ENCODE measurements around the gene PGF. TPM values are rescaled to one million over a fixed set of nuclear protein-coding genes. Genes with fewer than 3 reads are reported as not detected.
A peak's percentile ranks its signal among the peaks of the same experiment; 100 is the strongest.

PGF gene
- total and polyA plus RNA-seq, 4 experiments from 2014 or later = 0.11 to 0.13 TPM; not detected in 2

DNA sequence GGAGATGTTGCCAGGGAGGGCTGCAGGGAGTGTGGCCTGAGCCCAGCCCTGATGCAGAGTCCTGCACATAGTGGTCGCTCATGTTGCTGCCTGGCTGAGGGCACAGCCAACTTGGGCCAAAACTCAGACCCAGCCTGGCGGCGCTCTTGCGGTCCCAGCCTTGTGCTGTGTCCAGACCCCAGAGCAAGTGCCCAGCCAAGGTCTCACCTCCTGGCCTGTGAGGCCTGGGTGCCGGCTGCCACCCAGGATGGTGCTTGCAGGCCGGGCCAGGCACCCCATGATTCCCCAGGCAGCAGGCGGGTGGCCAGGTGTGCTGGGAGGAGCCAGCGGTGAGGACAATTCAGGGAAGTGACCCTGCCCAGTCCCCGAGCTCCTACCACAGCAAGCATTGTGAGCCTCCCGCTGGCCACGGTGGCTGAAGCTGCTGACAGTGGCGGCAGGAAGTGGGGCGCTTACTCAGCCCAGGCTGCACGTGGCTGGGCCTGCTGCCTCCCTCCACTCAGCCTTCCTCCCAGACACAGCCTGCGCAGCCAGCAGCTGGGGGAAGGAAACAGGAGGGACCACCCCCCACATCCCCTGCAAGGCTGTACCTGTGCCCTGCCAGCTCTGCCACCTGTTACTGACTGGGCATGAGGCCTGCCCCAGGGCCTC, 17.7 kb upstream of the PGF start:
- Histone ChIP-seq H3K4me1 (ENCODE audit: insufficient read depth, low read length) (no peaks in the 10 kb centered on the region), H3K36me3 (ENCODE audit: insufficient read depth, low read length) (no peaks in the 10 kb centered on the region), H3K27ac (ENCODE audit: low read depth, low read length) (no peak overlapping the region), H3K9me3 (ENCODE audit: control insufficient read depth in 1 of 2, low read length in 2 of 2) (no peaks in the 10 kb centered on the region), H3K27me3 (ENCODE audit: insufficient read depth, low read length) (no peaks in the 10 kb centered on the region), H3K4me3 (ENCODE audit: low read length in 2 of 2) (no peak overlapping the region)
- ChIA-PET CTCF (ENCODE audit: partially characterized antibody) (interaction anchor here (1.2 kb wide), 1 partner anchor 27 kb away, joined by 4 read pairs; no protein-coding TSS in a partner anchor), POLR2A (ENCODE audit: partially characterized antibody) (no interaction called here)
- H3K4me1 Mint-ChIP-seq = peaks cover 0 to 3% (median under 1%) of the 10 kb centered on the region in 4 donors
- DNase-seq = no peak
- H3K27ac Mint-ChIP-seq = no peak overlapping the region
- intact Hi-C loops (cut with micrococcal nuclease) = no loop called here
- no peak overlapping the region for H3K4me3 Mint-ChIP-seq
- H3K36me3 Mint-ChIP-seq = no peaks in the 10 kb centered on the region
- H3K27me3 Mint-ChIP-seq = no peaks in the 10 kb centered on the region
- no peaks in the 10 kb centered on the region for H3K9me3 Mint-ChIP-seq

DNA sequence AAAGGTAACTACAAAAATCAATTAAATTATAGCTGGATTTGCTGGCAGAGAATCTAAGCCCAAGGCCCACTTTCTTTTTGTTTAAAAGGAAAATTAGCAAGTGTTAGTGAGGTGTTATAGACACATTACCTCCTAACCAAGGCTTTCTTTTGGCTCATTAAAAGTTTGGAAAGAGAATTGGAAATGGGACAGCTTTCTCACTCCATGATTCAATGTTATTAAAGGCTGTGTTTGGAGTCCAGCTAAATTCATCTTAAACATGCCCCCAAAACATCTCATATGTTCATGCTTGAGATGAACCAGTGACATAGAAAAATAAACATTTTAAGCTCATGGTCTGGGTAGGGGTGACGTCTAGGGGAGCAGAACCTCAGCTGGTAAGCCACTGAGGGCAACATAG, 13.4 kb upstream of the PGF start:
- Mint-ChIP-seq H3K9me3 (no peaks in the 10 kb centered on the region), H3K4me3 (no peak overlapping the region), H3K27ac (no peak overlapping the region), H3K27me3 (peaks cover 0 to 6% of the 10 kb centered on the region in 2 donors), H3K4me1 (peaks cover 0 to 3% (median under 1%) of the 10 kb centered on the region in 4 donors), H3K36me3 (no peaks in the 10 kb centered on the region)
- Histone ChIP-seq H3K4me1 (ENCODE audit: insufficient read depth, low read length) (no peaks in the 10 kb centered on the region), H3K27me3 (ENCODE audit: insufficient read depth, low read length) (no peaks in the 10 kb centered on the region), H3K4me3 (ENCODE audit: low read length in 2 of 2) (no peak overlapping the region), H3K9me3 (ENCODE audit: control insufficient read depth in 1 of 2, low read length in 2 of 2) (no peaks in the 10 kb centered on the region), H3K27ac (ENCODE audit: low read depth, low read length) (no peak overlapping the region), H3K36me3 (ENCODE audit: insufficient read depth, low read length) (no peaks in the 10 kb centered on the region)
- POLR2A ChIA-PET (ENCODE audit: partially characterized antibody) = no interaction called here
- intact Hi-C loops (cut with micrococcal nuclease) = no loop called here
- DNase-seq = no peak
- CTCF ChIA-PET (ENCODE audit: partially characterized antibody) = interaction anchor here (1.0 to 1.2 kb wide), 2 partner anchors 120 to 122 kb away, joined by 3 to 4 read pairs; no protein-coding TSS in a partner anchor

DNA sequence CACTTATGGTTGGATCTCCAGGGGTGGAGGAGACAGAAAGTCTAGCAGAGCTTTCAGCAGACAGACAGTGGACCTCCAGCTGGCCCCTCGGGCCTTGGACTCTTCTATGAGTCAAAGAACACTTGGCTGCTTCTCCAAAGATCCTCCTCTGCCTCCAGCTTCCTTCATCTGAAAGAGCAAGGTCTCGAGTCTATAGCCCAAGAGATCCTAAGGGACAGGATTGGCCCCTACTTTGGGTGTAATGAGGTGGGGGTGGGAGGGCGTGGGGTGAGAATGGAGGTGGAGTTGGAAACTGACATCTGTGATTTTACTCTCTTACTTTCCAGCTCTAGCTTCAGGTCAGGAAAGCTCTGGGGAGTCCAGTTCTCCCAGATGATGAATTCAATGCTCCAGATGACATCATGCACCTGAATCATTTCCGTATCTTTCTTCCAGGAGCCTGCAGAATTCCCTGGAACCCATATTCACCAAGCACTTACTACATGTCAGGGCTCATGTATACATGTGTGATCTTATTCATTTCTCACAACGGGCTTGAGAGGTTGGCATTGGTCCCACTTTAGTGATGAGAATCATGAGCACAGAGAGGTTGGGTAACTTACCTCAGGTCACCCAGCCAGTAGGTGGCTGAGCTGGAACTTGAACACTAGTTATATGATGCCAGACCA, 10.2 kb upstream of the PGF start:
- no peaks in the 10 kb centered on the region for H3K9me3 ChIP-seq (ENCODE audit: control insufficient read depth in 1 of 2, low read length in 2 of 2)
- H3K36me3 ChIP-seq (ENCODE audit: insufficient read depth, low read length) = no peaks in the 10 kb centered on the region
- no peak overlapping the region for H3K4me3 ChIP-seq (ENCODE audit: low read length in 2 of 2)
- H3K27me3 Mint-ChIP-seq = peaks cover 0 to 7% of the 10 kb centered on the region in 2 donors
- no peak overlapping the region for H3K27ac ChIP-seq (ENCODE audit: low read depth, low read length)
- H3K36me3 Mint-ChIP-seq = no peaks in the 10 kb centered on the region
- no peaks in the 10 kb centered on the region for H3K27me3 ChIP-seq (ENCODE audit: insufficient read depth, low read length)
- DNase-seq = no peak
- H3K27ac Mint-ChIP-seq = peak overlapping the region in 1 of 7 donors; percentile 69
- intact Hi-C loops (cut with micrococcal nuclease) = no loop called here
- H3K4me1 Mint-ChIP-seq = no peaks in the 10 kb centered on the region
- ChIA-PET POLR2A (ENCODE audit: partially characterized antibody) (no interaction called here), CTCF (ENCODE audit: partially characterized antibody) (no interaction called here)
- H3K4me3 Mint-ChIP-seq = peak overlapping the region in 1 of 8 donors; percentile 26
- no peaks in the 10 kb centered on the region for H3K4me1 ChIP-seq (ENCODE audit: insufficient read depth, low read length)
- no peaks in the 10 kb centered on the region for H3K9me3 Mint-ChIP-seq

DNA sequence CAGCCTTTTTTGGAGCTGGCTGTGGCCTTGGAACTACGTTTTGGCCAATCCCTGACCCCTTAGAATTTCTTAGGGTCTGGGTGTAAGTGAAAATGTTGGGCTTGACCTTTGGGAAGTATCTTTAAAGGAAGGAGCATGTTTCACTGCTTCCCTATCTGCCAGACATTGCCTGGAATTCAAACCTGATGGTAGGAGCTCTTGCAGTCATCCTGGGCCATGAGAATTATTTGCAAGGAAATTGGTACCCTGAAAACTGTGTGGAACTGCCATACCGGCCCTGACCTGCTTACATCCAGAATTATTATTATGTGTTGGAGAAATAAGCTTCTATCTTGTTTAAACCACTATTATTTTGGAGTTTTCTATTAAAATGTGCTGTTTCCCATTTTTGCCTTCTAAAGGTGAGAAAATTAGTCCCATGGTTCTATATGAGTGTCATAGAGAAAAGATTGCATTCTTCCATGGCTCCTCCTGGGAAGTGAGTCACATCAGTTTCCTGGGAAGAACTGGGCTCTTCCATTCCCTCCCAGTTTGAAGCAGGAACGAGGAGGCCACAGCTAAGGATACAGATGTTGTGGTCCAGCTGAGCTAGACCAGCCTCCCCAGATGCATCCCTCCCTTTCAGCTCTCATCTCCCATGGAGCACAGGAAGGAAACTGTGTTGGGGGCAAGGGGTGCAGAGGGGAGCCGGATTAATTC, 9.5 kb upstream of the PGF start:
- no peaks in the 10 kb centered on the region for H3K27me3 ChIP-seq (ENCODE audit: insufficient read depth, low read length)
- H3K4me3 ChIP-seq (ENCODE audit: low read length in 2 of 2) = no peak overlapping the region
- no peaks in the 10 kb centered on the region for H3K36me3 ChIP-seq (ENCODE audit: insufficient read depth, low read length)
- H3K9me3 Mint-ChIP-seq = no peaks in the 10 kb centered on the region
- no peaks in the 10 kb centered on the region for H3K4me1 Mint-ChIP-seq
- no peak overlapping the region for H3K4me3 Mint-ChIP-seq
- H3K36me3 Mint-ChIP-seq = no peaks in the 10 kb centered on the region
- no peak overlapping the region for H3K27ac ChIP-seq (ENCODE audit: low read depth, low read length)
- no peak overlapping the region for H3K27ac Mint-ChIP-seq
- intact Hi-C loops (cut with micrococcal nuclease) = no loop called here
- no peaks in the 10 kb centered on the region for H3K4me1 ChIP-seq (ENCODE audit: insufficient read depth, low read length)
- H3K9me3 ChIP-seq (ENCODE audit: control insufficient read depth in 1 of 2, low read length in 2 of 2) = no peaks in the 10 kb centered on the region
- ChIA-PET CTCF (ENCODE audit: partially characterized antibody) (no interaction called here), POLR2A (ENCODE audit: partially characterized antibody) (interaction anchor here (1.1 kb wide), 1 partner anchor 59 kb away, joined by 3 read pairs; no protein-coding TSS in a partner anchor)
- peaks cover 0 to 7% of the 10 kb centered on the region in 2 donors for H3K27me3 Mint-ChIP-seq
- DNase-seq = no peak

GRCh38 chr14:74963705-74964271, 8.4 kb upstream of the PGF start:
- Mint-ChIP-seq H3K9me3 (no peaks in the 10 kb centered on the region), H3K27me3 (peaks cover 0 to 7% of the 10 kb centered on the region in 2 donors), H3K27ac (peak overlapping the region in 1 of 7 donors; percentile 36), H3K36me3 (no peaks in the 10 kb centered on the region), H3K4me3 (peak overlapping the region in 1 of 8 donors; percentile 7), H3K4me1 (no peaks in the 10 kb centered on the region)
- H3K36me3 ChIP-seq (ENCODE audit: insufficient read depth, low read length) = no peaks in the 10 kb centered on the region
- POLR2A ChIA-PET (ENCODE audit: partially characterized antibody) = interaction anchor here (1.1 kb wide), 1 partner anchor 60 kb away, joined by 3 read pairs; no protein-coding TSS in a partner anchor
- no peak for DNase-seq
- H3K9me3 ChIP-seq (ENCODE audit: control insufficient read depth in 1 of 2, low read length in 2 of 2) = no peaks in the 10 kb centered on the region
- intact Hi-C loops (cut with micrococcal nuclease) = no loop called here
- CTCF ChIA-PET (ENCODE audit: partially characterized antibody) = interaction anchor here (0.8 kb wide), 1 partner anchor 18 kb away, joined by 3 read pairs; no protein-coding TSS in a partner anchor
- no peaks in the 10 kb centered on the region for H3K4me1 ChIP-seq (ENCODE audit: insufficient read depth, low read length)
- no peak overlapping the region for H3K27ac ChIP-seq (ENCODE audit: low read depth, low read length)
- H3K4me3 ChIP-seq (ENCODE audit: low read length in 2 of 2) = no peak overlapping the region
- H3K27me3 ChIP-seq (ENCODE audit: insufficient read depth, low read length) = no peaks in the 10 kb centered on the region

- DNase-seq = no peak
- peak overlapping the region in 1 of 7 donors; percentile 27 for H3K27ac Mint-ChIP-seq
- ChIA-PET CTCF (ENCODE audit: partially characterized antibody) (no interaction called here), POLR2A (ENCODE audit: partially characterized antibody) (no interaction called here)
- H3K9me3 Mint-ChIP-seq = no peaks in the 10 kb centered on the region
- Histone ChIP-seq H3K36me3 (ENCODE audit: insufficient read depth, low read length) (no peaks in the 10 kb centered on the region), H3K9me3 (ENCODE audit: control insufficient read depth in 1 of 2, low read length in 2 of 2) (no peaks in the 10 kb centered on the region), H3K4me1 (ENCODE audit: insufficient read depth, low read length) (no peaks in the 10 kb centered on the region), H3K4me3 (ENCODE audit: low read length in 2 of 2) (no peak overlapping the region), H3K27me3 (ENCODE audit: insufficient read depth, low read length) (no peaks in the 10 kb centered on the region), H3K27ac (ENCODE audit: low read depth, low read length) (no peak overlapping the region)
- H3K36me3 Mint-ChIP-seq = no peaks in the 10 kb centered on the region
- peak overlapping the region in 1 of 8 donors; percentile 7 for H3K4me3 Mint-ChIP-seq
- H3K4me1 Mint-ChIP-seq = no peaks in the 10 kb centered on the region
- H3K27me3 Mint-ChIP-seq = peaks cover 0 to 7% of the 10 kb centered on the region in 2 donors
- intact Hi-C loops (cut with micrococcal nuclease) = no loop called here
These were observed 7.8 kb upstream of the PGF start for GRCh38 chr14:74963178-74963704.

GRCh38 chr14:74962493-74962892, 7.1 kb upstream of the PGF start:
- peak overlapping the region in 1 of 7 donors; percentile 29 for H3K27ac Mint-ChIP-seq
- intact Hi-C loops (cut with micrococcal nuclease) = no loop called here

More at GRCh38 chr14:74962493-74962892, 7.1 kb upstream of the PGF start:
- no peaks in the 10 kb centered on the region for H3K4me1 Mint-ChIP-seq
- no peaks in the 10 kb centered on the region for H3K36me3 ChIP-seq (ENCODE audit: insufficient read depth, low read length)
- no peaks in the 10 kb centered on the region for H3K9me3 ChIP-seq (ENCODE audit: control insufficient read depth in 1 of 2, low read length in 2 of 2)
- no peaks in the 10 kb centered on the region for H3K27me3 ChIP-seq (ENCODE audit: insufficient read depth, low read length)
- no peak for DNase-seq
- ChIA-PET CTCF (ENCODE audit: partially characterized antibody) (interaction anchor here (1.0 kb wide), 1 partner anchor 126 kb away, joined by 3 read pairs; no protein-coding TSS in a partner anchor), POLR2A (ENCODE audit: partially characterized antibody) (no interaction called here)
- H3K4me3 ChIP-seq (ENCODE audit: low read length in 2 of 2) = no peak overlapping the region
- no peak overlapping the region for H3K27ac ChIP-seq (ENCODE audit: low read depth, low read length)
- no peaks in the 10 kb centered on the region for H3K36me3 Mint-ChIP-seq
- H3K27me3 Mint-ChIP-seq = peaks cover 0 to 7% of the 10 kb centered on the region in 2 donors
- no peak overlapping the region for H3K4me3 Mint-ChIP-seq
- H3K4me1 ChIP-seq (ENCODE audit: insufficient read depth, low read length) = no peaks in the 10 kb centered on the region
- H3K9me3 Mint-ChIP-seq = no peaks in the 10 kb centered on the region
